Loucy (cell line): ENCODE data around the gene MINDY3.

Experiments used
- EZH2phosphoT487 ChIP-seq: fragments of 200-600 bp; IDR thresholded peaks from 2 replicates; pipeline ENCODE4 v1.6.1; 2018; ENCODE audit warnings: antibody characterized with exemption, mild to moderate bottlenecking, moderate library complexity, borderline replicate concordance
- TF ChIP-seq, protein P1 (sequence below): fragments of 200-600 bp; sonication (generic); conservative IDR thresholded peaks from 2 replicates; pipeline ENCODE4 v1.5.1; 2014; ENCODE audit warnings: mild to moderate bottlenecking, antibody characterized with exemption, low read length

DNA sequence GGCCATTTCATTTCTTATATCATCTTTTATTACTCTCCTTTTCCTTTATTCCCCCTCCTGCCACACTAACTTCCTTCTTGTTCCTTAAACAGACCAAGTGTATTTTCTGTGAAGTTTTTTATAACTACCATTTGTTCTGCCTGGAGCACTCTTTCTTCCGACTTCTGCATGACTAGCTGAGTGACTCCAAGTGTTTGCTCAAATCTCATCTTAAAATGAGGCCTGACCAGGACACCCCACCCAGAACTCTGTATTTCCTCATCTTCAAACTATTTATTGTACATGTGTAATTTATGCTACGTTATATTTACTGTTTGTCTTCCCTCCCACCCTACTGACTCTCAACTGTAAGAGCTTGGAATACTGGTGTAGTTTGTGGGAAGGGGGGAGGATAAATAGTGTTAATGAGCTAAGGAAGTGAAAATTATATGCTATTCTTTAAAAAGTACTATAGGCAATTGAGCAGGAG, 3.2 kb downstream of the MINDY3 start:
- TF ChIP-seq, protein P1, sequence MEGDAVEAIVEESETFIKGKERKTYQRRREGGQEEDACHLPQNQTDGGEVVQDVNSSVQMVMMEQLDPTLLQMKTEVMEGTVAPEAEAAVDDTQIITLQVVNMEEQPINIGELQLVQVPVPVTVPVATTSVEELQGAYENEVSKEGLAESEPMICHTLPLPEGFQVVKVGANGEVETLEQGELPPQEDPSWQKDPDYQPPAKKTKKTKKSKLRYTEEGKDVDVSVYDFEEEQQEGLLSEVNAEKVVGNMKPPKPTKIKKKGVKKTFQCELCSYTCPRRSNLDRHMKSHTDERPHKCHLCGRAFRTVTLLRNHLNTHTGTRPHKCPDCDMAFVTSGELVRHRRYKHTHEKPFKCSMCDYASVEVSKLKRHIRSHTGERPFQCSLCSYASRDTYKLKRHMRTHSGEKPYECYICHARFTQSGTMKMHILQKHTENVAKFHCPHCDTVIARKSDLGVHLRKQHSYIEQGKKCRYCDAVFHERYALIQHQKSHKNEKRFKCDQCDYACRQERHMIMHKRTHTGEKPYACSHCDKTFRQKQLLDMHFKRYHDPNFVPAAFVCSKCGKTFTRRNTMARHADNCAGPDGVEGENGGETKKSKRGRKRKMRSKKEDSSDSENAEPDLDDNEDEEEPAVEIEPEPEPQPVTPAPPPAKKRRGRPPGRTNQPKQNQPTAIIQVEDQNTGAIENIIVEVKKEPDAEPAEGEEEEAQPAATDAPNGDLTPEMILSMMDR = no peak
- no peak for TF ChIP-seq EZH2phosphoT487
